ENCODE data around the gene TAAR2. TPM values are rescaled to one million over a fixed set of nuclear protein-coding genes. Genes with fewer than 3 reads are reported as not detected.
"Not testable (repeated sequence)": the region's sequence is repeated elsewhere in the genome, so short reads cannot be mapped to it uniquely, and the experiment has no call there.

Gene TAAR2
- polyA plus RNA-seq, 4 donors, result not detected

DNA sequence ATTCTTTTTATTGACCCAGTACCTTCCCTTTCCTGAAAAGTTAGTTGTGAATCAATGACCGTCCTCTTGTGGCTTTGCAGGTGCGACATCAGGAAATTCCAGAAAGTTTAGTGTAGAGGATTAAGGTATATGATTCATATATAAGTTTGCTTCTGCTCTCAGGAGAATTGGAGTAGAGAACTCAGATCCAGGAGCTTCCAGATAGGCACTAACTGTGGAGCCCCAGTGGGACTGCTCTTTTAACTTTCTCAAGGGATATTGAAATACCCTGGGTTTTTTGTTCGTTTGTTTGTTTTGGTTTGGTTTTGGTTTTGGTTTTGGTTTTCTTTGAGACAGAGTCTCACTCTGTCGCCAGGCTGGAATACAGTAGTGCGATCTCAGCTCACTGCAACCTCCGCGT is 9.5 kb downstream of the TAAR2 start:
- DNase-seq (ENCODE audit: low read depth in 4 of 4, low spot score in 3 of 4), result no peak

DNA sequence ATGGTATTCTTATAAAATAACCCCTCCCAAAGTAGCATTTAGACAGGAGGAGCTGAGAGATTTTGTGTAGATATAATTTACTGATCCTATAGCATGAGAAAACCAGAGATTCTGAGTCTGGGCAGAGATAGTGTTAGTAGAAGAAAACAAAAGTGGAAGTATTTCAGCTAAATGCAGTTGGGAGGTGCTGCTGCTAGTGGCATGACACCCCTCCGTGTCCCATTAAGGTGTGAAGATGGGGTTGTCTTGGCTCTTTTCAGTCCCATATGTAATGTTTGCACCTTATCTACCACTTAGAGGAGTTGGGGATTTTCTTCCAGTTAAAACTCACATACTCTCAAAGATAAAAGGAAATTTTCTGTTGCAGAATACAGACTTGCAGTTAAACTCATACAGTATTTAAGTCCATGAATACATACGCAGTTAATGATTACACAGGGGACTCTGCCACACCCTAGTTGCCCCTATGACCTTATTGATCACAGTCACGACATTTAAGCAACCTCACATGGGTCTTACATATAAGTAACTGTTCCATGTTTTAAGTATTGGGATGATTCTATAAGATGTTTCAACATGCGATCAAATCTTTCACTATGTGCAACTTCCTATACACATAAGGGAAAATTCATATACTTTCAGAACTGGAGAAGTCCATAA is 11.5 kb downstream of the TAAR2 start:
- DNase-seq (ENCODE audit: low read depth in 4 of 4, low spot score in 3 of 4), result no peak

DNA sequence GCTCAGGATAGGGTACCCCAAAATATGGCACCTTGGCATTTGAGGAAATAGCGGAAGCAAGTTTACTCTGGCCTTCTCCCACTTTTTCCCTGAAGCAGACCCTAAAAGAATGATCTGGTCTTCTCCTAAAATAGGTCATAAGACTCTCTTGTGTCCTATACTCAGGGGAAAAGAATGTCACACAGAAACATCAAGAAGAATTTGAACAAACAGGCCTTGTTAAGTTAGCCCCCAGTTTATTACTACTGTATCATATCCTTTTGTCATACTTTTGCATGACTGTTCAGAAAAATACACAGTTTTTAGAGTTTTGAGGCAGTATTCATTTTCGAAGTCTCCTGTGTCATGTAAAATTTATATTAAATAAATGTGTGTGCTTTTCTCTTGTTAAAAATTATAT is 12.5 kb downstream of the TAAR2 start:
- no peak for DNase-seq (ENCODE audit: low read depth in 4 of 4, low spot score in 3 of 4)

DNA sequence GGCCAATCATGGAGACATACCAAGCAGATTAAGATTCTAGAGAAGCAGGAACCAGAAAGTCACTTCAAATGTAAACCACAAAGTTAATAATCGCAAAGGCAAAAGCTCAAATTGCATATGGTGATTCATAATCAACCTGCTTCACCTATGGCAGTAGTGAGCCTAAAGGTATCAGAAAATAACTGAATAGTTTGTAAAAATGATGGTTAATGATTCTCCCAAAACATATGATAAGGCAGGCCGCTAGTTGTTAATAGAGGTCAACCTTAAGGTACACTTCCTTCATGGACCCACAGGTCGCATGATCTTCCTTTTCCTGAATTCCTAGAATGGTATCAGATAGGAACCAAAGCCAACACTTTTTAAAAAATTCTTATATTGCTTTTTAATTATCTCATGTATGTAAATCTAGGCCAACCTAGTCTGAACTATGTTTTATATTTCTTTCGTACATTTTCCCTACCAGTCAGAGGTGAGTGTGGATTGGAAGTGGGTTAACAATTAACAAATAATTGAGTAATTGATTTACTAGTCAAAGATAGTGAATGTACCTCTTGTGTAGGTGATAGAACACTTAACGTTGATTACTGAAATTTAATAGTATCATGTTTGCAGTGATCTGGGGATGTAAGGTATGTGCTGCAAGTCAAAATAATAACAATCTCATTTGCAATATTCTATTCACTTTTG is 16.4 kb downstream of the TAAR2 start:
- DNase-seq (ENCODE audit: low read depth in 4 of 4, low spot score in 3 of 4), result no peak

DNA sequence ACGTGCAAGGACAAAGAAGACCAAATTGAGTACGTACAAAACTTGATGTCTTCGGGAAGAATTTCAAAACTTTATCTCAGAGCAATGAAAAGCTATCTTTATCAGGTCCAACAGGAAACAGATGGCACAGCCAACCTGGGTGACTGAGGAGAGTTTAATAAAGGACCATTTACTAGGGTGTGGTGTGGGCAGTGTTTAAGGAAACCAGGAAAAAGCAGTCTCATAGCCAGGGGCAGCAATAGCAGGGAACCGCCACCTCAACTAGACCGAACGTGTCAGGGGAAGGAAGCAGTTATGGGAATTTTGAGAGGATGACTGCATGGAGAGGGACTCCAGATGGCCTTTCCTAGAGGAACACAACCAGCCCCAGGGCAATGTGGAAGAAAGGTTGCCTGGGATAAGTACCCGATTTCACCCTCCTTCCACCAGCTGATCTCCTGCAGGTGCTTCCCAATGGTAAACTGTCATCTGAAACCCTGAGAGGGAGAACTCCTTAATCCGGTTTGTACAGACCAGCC is 19.4 kb downstream of the TAAR2 start:
- no peak for DNase-seq (ENCODE audit: low read depth in 4 of 4, low spot score in 3 of 4)

DNA sequence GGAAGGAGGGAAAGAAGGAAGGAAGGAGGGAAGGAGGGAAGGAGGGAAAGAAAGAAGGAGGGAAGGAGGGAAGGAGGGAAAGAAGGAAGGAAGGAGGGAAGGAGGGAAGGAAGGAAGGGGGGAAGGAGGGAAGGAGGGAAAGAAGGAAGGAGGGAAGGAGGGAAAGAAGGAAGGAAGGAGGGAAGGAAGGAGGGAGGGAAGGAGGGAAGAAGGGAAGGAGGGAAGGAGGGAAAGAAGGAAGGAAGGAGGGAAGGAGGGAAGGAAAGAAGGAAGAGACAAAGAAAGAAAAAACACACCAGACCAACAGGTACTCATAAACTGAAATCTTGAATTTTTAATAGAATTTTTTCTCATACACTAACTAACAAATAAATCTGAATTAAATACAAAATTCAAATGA is 23.2 kb downstream of the TAAR2 start:
- DNase-seq (ENCODE audit: low read depth in 4 of 4, low spot score in 3 of 4), result not testable (repeated sequence)

DNA sequence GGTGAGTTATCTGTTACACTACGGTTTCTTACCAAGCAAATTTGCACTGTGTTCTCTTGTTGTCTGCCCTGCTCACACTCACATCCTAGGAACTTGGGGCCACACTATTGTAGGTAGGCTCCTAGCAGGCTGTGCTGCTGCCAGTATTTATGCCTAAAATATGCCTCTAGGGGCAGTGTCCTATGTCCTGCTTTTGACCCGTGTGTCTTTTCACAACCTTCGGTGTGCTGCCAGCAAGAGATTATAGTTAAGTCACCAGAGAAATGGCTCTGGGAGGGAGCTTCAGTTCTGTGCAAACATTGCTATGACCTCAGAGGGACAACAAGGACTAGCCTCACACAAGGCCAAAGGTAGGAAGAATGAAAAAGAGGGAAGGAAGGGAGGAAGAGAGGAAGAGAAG is 25.6 kb downstream of the TAAR2 start:
- no peak for DNase-seq (ENCODE audit: low read depth in 4 of 4, low spot score in 3 of 4)

DNA sequence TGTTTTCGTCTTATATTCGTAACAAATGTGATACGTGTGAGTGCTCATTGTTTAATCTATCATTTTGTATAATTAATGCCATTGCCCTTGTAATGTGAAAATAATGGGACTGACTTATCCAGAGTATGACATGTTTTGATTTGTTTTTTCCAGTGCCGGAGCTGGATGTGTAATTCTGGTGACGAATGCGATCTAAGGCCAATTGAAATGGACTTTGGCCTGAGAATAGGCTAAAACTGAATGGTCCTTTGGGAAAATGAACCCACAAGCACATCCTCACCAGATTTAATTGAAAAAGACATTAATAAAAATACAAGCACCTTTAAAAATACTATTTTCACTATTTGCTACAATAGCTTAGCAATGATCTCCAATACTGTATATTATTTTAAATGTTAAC is 27.9 kb downstream of the TAAR2 start:
- no peak for DNase-seq (ENCODE audit: low read depth in 4 of 4, low spot score in 3 of 4)

DNA sequence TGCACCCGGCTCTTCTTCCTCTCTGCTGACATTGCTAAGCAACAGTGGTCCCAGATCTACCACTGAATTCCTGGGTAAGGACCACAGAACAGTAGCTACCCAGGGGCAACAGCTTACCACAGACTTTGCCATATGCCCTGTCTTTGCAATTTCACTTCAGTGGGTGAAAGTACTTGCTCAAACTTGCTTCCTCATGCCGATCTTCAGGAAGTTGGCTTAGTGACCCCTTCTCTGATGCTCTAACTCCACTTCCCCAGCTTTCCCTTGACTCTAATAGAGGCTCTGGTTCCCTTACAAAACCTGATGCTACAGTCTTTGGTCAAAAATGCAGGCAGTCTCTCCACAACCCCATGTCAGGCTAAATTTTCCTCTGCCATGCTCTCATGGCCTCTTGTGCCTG is 31.2 kb downstream of the TAAR2 start:
- no peak for DNase-seq (ENCODE audit: low read depth in 4 of 4, low spot score in 3 of 4)

DNA sequence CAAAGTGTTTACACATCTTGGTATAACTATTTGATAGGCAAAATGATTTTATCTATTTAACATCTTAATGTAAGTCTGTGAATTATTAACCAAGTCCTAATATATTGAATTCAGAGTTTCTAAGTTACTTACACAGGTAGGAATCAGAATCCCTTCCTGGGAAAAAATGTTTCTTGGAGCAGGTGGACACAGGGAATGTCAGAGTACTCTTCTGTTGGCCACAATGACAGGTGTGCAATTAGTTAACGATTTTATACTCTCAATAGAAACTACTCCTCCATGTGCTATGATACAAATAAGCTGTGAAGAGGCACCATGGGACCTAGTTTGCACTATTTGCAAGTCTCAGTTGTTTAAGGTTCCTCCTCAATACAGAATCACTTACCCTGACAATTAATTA is 33.7 kb downstream of the TAAR2 start:
- DNase-seq (ENCODE audit: low read depth in 4 of 4, low spot score in 3 of 4), result no peak

DNA sequence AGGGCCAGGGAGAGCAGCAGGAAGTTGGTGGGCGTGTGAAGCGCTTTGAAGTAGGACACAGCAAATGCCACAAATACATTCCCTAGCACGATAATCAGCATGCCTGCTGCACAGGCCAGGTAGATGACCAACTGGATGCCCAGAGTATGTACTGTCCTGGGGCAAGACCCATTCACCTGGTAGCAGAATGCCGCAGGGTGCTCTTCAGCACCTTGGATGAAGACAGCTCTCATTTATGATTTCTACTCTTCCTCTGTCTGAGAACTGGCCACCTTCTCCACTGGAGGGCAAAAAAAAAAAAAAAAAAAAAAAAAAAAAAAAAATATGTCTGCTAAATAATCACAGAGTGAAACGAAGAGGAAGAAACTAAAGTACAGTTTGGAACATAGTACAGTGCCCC is 34.6 kb downstream of the TAAR2 start, which contains the start of gene TAAR5:
TSS of gene TAAR5 (minus strand) at position 288 of the 400 bp plus-strand sequence. CDS start at position 233, 55 bp downstream.
- DNase-seq (ENCODE audit: low read depth in 4 of 4, low spot score in 3 of 4), result no peak

DNA sequence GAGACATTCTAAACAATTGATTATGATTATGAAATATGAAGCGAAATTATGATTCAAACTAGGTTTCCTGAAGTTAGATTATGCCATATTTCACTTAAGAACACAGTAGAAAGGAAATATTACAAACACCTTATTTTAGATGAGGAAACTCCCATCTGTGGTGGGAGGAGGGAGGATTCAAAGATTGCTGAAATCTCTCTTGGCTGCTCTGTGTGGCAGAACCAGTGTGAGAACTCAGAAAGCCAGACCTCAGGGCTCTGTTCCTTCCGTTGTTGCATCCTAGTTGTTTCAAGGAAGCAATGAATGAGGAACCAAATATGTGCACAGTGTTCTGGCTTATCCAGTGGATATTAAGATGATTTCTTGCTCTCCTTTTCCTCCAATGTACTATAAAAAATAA is 36.7 kb downstream of the TAAR2 start:
- DNase-seq (ENCODE audit: low read depth in 4 of 4, low spot score in 3 of 4), result no peak

DNA sequence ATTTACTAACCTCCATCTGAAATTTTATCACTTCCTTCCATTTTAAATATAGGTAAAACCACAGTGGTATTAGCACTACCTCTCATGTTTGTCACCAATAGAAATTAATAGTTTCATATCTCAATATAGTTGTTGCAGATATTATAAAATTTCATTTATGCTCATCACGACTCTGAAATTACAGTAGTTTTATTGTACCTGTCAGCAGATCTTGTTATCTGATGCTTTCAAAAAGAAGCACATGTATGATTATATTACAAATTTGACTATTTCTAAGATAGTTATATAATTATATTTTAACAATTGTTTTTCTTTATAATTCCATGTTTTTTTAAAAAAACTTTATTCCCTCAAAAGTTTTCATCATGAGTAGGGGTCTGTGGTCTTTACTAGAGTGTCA is 39.4 kb downstream of the TAAR2 start:
- no peak for DNase-seq (ENCODE audit: low read depth in 4 of 4, low spot score in 3 of 4)

DNA sequence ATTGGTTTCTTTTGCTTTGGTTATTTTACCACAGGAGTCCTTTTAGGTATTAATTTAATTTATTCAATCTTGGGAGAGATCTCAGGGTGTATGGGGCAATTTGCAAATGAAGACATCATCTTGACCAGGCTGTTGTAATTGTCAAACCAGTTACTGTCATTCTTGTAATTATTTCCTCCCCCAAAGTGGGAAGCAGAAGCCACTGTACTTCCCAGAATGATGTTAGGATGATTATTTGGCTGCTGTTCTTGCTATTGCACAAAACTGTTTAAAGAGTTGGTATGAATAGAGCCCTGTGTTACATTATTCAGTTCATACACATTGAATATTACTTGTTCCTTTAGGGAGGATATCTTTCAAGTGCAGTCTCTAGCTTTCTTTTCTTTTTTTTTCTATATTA is 52.3 kb downstream of the TAAR2 start:
- DNase-seq (ENCODE audit: low read depth in 4 of 4, low spot score in 3 of 4), result no peak

DNA sequence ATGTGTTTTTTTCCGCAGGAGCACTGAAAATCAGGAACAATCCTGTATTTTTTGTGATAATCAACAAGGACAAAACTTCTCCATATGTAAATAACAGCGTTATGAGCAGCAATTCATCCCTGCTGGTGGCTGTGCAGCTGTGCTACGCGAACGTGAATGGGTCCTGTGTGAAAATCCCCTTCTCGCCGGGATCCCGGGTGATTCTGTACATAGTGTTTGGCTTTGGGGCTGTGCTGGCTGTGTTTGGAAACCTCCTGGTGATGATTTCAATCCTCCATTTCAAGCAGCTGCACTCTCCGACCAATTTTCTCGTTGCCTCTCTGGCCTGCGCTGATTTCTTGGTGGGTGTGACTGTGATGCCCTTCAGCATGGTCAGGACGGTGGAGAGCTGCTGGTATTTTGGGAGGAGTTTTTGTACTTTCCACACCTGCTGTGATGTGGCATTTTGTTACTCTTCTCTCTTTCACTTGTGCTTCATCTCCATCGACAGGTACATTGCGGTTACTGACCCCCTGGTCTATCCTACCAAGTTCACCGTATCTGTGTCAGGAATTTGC is 53.8 kb downstream of the TAAR2 start, which contains the start of gene TAAR6:
TSS of gene TAAR6 (plus strand) at position 102 of the 557 bp plus-strand sequence. CDS start at position 102, 0 bp downstream.
- DNase-seq (ENCODE audit: low read depth in 4 of 4, low spot score in 3 of 4), result no peak

DNA sequence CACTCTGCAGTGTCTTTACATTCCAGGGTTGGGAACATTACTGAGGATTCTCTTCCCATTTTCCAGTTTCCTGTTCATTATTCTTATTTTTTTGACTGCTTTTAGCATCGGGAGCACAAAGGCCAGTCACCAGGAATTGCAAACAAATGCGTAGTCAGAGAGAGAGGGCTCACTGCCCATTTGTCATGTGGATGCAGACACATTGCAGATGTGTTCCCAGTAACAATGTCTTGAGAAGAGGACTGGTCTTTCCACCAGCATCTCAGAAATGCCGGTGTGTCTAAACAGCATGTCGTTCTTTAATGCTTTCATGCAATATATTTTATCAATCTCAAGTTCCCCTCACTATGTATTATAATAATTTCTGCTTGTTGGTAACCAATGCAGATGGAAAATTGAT is 54.9 kb downstream of the TAAR2 start:
- DNase-seq (ENCODE audit: low read depth in 4 of 4, low spot score in 3 of 4), result no peak

DNA sequence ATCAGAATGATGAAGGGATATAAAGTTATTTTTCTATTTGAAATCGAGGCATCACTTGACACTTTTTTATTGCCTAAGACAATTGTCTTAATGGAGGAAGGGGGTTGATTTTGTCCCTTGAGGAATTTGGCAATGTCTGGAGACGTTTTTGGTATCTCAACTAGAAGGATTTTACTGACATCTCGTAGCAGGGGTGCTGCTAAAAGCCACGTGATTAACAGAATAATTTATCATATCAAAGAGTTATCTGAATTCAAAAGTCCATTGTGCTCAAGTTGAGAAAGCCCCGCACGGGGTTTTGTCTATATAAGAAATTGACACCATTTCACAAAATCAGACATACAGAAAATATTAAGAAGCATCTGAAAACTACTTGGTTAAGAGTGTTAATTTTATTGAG is 55.5 kb downstream of the TAAR2 start:
- DNase-seq (ENCODE audit: low read depth in 4 of 4, low spot score in 3 of 4), result no peak

DNA sequence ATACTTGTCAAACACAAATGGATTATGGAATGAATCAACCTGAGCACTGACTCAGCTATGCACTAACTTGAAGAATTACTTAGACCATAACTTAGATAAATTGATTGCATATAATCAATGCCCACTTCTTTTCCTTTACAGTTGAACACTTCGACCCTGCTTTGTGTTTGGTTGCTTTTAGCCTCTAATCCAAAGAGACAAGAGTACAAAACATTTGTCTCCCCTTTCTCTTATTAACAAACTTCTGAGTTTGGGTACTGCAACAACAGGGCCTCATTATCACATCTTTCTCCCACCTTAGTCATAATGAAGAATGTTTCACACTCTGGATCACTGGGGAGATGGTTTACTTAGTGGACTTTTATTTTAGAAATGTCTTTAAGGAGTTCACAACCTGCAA is 56.5 kb downstream of the TAAR2 start:
- no peak for DNase-seq (ENCODE audit: low read depth in 4 of 4, low spot score in 3 of 4)
